Prostate gland (tissue), 2 donors: ENCODE measurements around the gene MAGEA8. TPM values are rescaled to one million over a fixed set of nuclear protein-coding genes. Genes with fewer than 3 reads are reported as not detected.
"Not testable (repeated sequence)": the region's sequence is repeated elsewhere in the genome, so short reads cannot be mapped to it uniquely, and the experiment has no call there.

Experiments used
- DNase-seq: peaks from one replicate; pipeline ENCODE4 v3.0.0-alpha.2; 2019; ENCODE audit warnings: low spot score
- H3K27ac ChIP-seq, 2 donors: fragments of 200-600 bp; sonication (generic); 2 replicates each; pipeline ENCODE4 v1.5.1; 2017 to 2019
- H3K27me3 ChIP-seq: fragments of 200-600 bp; sonication (generic); replicated peaks from 2 replicates; pipeline ENCODE4 v1.5.1; 2019; ENCODE audit not compliant: insufficient read depth
- H3K36me3 ChIP-seq, 2 donors: fragments of 200-600 bp; sonication (generic); 1 replicate in 1 of 2; 2 replicates in 1 of 2; pipeline versions ENCODE4 v1.5.1 to v1.8.1; 2017 to 2019
- H3K4me1 ChIP-seq: fragments of 200-600 bp; sonication (generic); replicated peaks from 2 replicates; pipeline ENCODE4 v1.5.1; 2019
- H3K4me3 ChIP-seq, 2 donors: fragments of 200-600 bp; sonication (generic); 2 replicates each; pipeline ENCODE4 v1.5.1; 2017 to 2019
- H3K9me3 ChIP-seq: fragments of 200-600 bp; sonication (generic); 2 replicates; pipeline ENCODE4 v1.5.1; 2017
- WGBS: methylation state at CpG from one replicate; pipeline ENCODE4 v1.1.5; 2018; 5-methylcytosine and 5-hydroxymethylcytosine counted together
- intact Hi-C: fragments of 100-400 bp; cut with DNase I; formaldehyde crosslinking; loops from one replicate; pipeline ENCODE4 v1.14.2; 2022
- total RNA-seq, 2 donors: library from RNA; depleted of rRNA; stranded (reverse); fragments of >200 nt; gene quantifications; one replicate each; pipeline ENCODE4 v1.1.0, GENCODE V29; 2016

The MAGEA8 gene
- total RNA-seq, 2 donors from 2014 or later, result 1.0 TPM; not detected in 1

- H3K4me1 ChIP-seq, H3K9me3 ChIP-seq, H3K36me3 ChIP-seq, H3K4me3 ChIP-seq, H3K27ac ChIP-seq, intact Hi-C loops, H3K27me3 ChIP-seq, DNase-seq: not testable (repeated sequence)
- WGBS, result no CpG with 5 or more reads among the region's 1 CpG
These were observed 47.7 kb downstream of the MAGEA8 start for GRCh38 chrX:149928635-149929034.

GRCh38 chrX:149929400-149929799, 48.4 kb downstream of the MAGEA8 start, which contains the start of gene HSFX4:
Gene HSFX4 (plus strand): TSS chrX:149929573. CDS start chrX:149929645, 72 bp downstream.
- H3K27ac ChIP-seq, DNase-seq, intact Hi-C loops, H3K4me3 ChIP-seq, H3K27me3 ChIP-seq, H3K36me3 ChIP-seq, H3K9me3 ChIP-seq, H3K4me1 ChIP-seq: not testable (repeated sequence)
- no CpG with 5 or more reads among the region's 7 CpGs for WGBS

- intact Hi-C loops, H3K27me3 ChIP-seq, DNase-seq, H3K27ac ChIP-seq, H3K36me3 ChIP-seq, H3K4me1 ChIP-seq, H3K4me3 ChIP-seq, H3K9me3 ChIP-seq: not testable (repeated sequence)
- WGBS, result 54% methylated on average over 1 of the region's 4 CpGs
These were observed 50.4 kb downstream of the MAGEA8 start for GRCh38 chrX:149931355-149931754.

GRCh38 chrX:149932150-149932549, 51.2 kb downstream of the MAGEA8 start:
- H3K9me3 ChIP-seq, intact Hi-C loops, H3K4me1 ChIP-seq, DNase-seq, H3K36me3 ChIP-seq, H3K27ac ChIP-seq, H3K4me3 ChIP-seq, H3K27me3 ChIP-seq: not testable (repeated sequence)
- WGBS, result 94% methylated on average over 2 of the region's 2 CpGs

- WGBS, result no CpG with 5 or more reads among the region's 5 CpGs
- H3K27me3 ChIP-seq, H3K4me1 ChIP-seq, H3K9me3 ChIP-seq, H3K4me3 ChIP-seq, H3K27ac ChIP-seq, intact Hi-C loops, H3K36me3 ChIP-seq, DNase-seq: not testable (repeated sequence)
These were observed 52.0 kb downstream of the MAGEA8 start for GRCh38 chrX:149932970-149933369.

GRCh38 chrX:149933547-149933946, 52.6 kb downstream of the MAGEA8 start:
- H3K4me3 ChIP-seq, DNase-seq, H3K27me3 ChIP-seq, intact Hi-C loops, H3K36me3 ChIP-seq, H3K4me1 ChIP-seq, H3K9me3 ChIP-seq, H3K27ac ChIP-seq: not testable (repeated sequence)
- WGBS, result 100% methylated on average over 4 of the region's 21 CpGs

Other genes starting within 250 kb of the MAGEA8 start
- 10 to 100 TPM; 18.4 to 53.2 TPM for gene TMEM185A, start 249.4 kb upstream of the MAGEA8 start, total RNA-seq
- gene MAGEA11, start 169.1 kb upstream of the MAGEA8 start, total RNA-seq, result 1 to 10 TPM in 1 of 2 donors, not detected in 1; 5.6 TPM
- gene HSFX1, start 107.1 kb upstream of the MAGEA8 start, total RNA-seq, result 1 to 10 TPM; 1.2 to 6.2 TPM
- gene MAGEA9, start 99.3 kb upstream of the MAGEA8 start, total RNA-seq, result not detected
- not detected for gene HSFX4, start 48.4 kb downstream of the MAGEA8 start, total RNA-seq
- gene EOLA2, start 57.3 kb downstream of the MAGEA8 start, total RNA-seq, result 10 to 100 TPM; 30.2 to 32.0 TPM